HAP-1 (cell line): Measurements from ENCODE around the gene LSAMP.

Source experiments
- DNase-seq, 2 experiments: peaks; one replicate each; pipeline ENCODE4 v3.0.0-alpha.2; 2016 to 2020; ENCODE audit warnings: low spot score in 2 of 2
- H3K27me3 ChIP-seq: fragments of 250-450 bp; sonication (Bioruptor Pico); 2 replicates; pipeline ENCODE4 v1.5.1; 2020; ENCODE audit warnings: low read depth, mild to moderate bottlenecking, moderate library complexity
- H3K36me3 ChIP-seq: fragments of 250-450 bp; sonication (Bioruptor Pico); replicated peaks from 2 replicates; pipeline ENCODE4 v1.5.1; 2020; ENCODE audit warnings: mild to moderate bottlenecking
- H3K4me1 ChIP-seq: fragments of 250-450 bp; sonication (Bioruptor Pico); 2 replicates; pipeline ENCODE4 v1.5.1; 2020; ENCODE audit warnings: mild to moderate bottlenecking
- H3K4me3 ChIP-seq: fragments of 250-450 bp; sonication (Bioruptor Pico); 2 replicates; pipeline ENCODE4 v1.5.1; 2020; ENCODE audit warnings: mild to moderate bottlenecking, moderate library complexity
- H3K9me3 ChIP-seq: fragments of 250-450 bp; sonication (Bioruptor Pico); 2 replicates; pipeline ENCODE4 v1.5.1; 2020; ENCODE audit warnings: mild to moderate bottlenecking, moderate library complexity
- in situ Hi-C: fragments of 300-500 bp; cut with MboI; formaldehyde crosslinking; loops from 3 replicates; pipeline ENCODE4 v1.14.3; 2020; ENCODE audit warnings: low sequenced_read_pairs, inconsistent platforms, mixed read lengths

The LSAMP gene

DNA sequence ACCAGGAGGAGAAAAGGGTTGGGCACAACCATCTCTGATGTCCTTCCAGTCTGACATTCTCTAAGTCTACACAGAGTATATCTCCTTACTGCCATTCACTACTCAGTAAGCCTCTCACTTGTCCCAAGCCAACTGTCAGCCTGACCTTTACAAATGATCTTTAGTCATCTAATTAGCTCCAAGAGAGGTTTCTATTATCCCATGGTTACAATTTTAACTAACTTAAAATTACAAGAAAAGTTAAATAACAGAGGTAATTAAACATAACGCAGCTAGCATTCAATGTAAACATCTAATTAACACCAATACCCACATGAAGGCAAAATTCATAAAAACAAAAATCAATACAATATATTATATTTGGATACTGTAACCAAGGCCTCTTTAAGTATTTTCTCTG is 126.9 kb downstream of the LSAMP start:
- in situ Hi-C loops: no loop called here
- no peaks in the 10 kb centered on the region for H3K27me3 ChIP-seq
- H3K4me3 ChIP-seq: no peak overlapping the region
- DNase-seq: no peak
- no peaks in the 10 kb centered on the region for H3K36me3 ChIP-seq
- H3K9me3 ChIP-seq: no peaks in the 10 kb centered on the region
- H3K4me1 ChIP-seq: no peaks in the 10 kb centered on the region

DNA sequence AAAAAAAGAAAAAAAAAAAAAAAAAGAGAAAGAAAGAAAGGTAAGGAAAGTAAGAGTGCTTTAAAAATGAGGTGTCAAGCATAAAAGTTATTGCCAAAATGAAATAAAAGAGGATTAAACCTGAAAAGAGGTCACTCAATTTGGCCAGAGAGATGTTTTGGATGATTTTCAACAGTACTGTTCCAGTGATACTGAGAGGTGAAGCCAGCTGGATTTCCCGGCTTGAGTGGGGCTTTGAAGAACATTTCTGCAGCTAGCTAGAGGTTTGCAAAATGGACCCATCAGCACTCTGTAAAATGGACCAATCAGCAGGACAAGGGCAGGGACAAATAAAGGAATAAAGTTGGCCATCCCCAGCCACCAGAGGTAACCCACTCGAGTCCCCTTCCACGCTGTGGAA is 128.5 kb downstream of the LSAMP start:
- Histone ChIP-seq H3K36me3 (no peaks in the 10 kb centered on the region), H3K4me3 (no peak overlapping the region), H3K9me3 (no peaks in the 10 kb centered on the region), H3K27me3 (no peaks in the 10 kb centered on the region), H3K4me1 (no peaks in the 10 kb centered on the region)
- in situ Hi-C loops: no loop called here
- DNase-seq: no peak

DNA sequence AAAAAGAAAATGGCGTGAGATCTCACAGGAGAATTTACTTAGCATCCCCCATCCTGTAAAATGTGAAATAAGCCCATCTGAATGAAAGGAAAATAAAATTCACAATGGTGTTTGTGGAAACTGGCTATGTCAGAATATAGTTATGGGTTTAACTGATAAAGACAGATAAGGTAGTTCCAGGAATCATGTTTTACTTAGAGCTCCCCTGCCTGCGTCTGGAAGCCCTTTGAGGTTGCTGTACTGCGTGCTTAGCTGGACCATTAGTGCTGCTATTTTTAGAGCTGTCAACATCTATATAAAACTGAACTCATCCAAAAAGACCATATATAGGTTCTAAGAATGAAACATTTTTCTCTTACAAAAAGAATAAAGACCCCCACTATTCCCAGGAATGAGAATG is 130.8 kb downstream of the LSAMP start:
- no peak for DNase-seq
- in situ Hi-C loops: no loop called here
- Histone ChIP-seq H3K9me3 (no peaks in the 10 kb centered on the region), H3K27me3 (no peaks in the 10 kb centered on the region), H3K4me3 (no peak overlapping the region), H3K36me3 (no peaks in the 10 kb centered on the region), H3K4me1 (no peaks in the 10 kb centered on the region)

DNA sequence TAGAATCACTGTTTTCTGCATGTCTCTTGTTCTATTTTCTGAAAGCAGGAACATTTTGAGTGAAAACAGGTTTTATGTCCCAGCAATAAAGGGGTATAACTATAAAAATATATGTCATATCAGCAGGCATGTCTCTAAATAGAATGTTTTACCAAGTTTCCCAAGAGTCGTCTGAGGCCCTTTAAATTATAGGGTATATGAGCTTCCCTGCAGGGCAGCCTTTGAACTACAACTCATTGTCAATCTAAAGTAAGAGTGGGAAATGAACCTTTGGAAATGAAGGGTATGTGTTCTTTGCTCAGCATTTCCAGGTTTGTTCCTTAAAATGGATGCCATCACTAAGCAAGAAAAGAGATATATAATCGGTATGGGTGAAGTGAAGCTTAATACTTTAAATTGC is 138.6 kb downstream of the LSAMP start:
- Histone ChIP-seq H3K27me3 (no peaks in the 10 kb centered on the region), H3K4me3 (no peak overlapping the region), H3K4me1 (no peaks in the 10 kb centered on the region), H3K36me3 (no peaks in the 10 kb centered on the region), H3K9me3 (no peaks in the 10 kb centered on the region)
- in situ Hi-C loops: no loop called here
- no peak for DNase-seq

DNA sequence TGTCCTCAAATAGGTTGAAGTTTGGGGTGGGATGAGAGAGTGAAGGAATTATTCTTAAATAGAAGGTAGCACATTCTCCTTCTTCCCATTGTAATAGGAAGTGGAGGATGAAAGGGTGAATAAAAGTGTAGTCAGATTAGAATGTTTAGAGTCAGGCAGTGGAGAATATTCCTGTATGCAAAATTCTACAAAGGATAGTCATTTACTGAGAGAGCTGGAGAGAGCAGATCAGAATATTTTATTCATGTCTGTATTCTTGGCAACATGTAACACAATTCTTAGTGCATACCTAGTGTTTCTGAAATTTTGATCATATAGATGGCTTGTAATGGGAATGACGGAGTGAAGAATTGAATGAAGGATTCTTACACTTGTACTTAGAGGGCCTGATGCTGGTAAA is 139.1 kb downstream of the LSAMP start:
- no peak overlapping the region for H3K4me3 ChIP-seq
- no peaks in the 10 kb centered on the region for H3K36me3 ChIP-seq
- no peaks in the 10 kb centered on the region for H3K4me1 ChIP-seq
- DNase-seq: no peak
- in situ Hi-C loops: no loop called here
- H3K27me3 ChIP-seq: no peaks in the 10 kb centered on the region
- no peaks in the 10 kb centered on the region for H3K9me3 ChIP-seq

DNA sequence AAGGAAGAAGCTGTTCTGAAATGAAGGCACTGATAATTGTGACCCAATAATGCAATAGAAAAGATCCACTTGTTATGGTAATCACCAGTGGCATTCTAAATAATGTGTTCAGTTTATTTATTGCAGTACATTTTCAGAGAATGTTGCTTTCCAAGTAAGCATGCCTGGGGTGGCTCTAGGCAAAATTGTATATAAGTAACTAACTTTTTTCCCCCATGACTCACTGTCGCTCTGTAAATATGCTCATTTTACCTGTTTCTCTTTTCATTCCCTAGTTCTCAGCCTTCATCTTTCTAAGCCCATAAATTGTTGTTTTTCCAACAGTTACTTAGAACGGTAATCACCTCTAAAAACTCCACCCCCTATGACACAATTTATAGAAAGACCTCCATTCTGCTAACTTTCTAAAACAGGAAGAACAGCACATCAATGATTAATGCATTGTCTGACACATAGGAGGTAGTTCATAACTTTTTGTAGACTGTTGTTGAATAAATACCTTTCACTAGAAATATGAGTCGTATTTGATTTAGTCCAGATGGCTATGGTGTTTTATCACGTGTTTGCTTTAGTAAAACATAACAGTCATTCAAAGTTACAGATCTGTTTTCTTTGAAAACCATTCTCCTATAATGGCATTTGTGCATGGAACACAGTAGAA is 143.1 kb downstream of the LSAMP start:
- no peaks in the 10 kb centered on the region for H3K9me3 ChIP-seq
- H3K4me3 ChIP-seq: no peak overlapping the region
- DNase-seq: no peak
- no peaks in the 10 kb centered on the region for H3K4me1 ChIP-seq
- in situ Hi-C loops: no loop called here
- H3K36me3 ChIP-seq: no peaks in the 10 kb centered on the region
- no peaks in the 10 kb centered on the region for H3K27me3 ChIP-seq

DNA sequence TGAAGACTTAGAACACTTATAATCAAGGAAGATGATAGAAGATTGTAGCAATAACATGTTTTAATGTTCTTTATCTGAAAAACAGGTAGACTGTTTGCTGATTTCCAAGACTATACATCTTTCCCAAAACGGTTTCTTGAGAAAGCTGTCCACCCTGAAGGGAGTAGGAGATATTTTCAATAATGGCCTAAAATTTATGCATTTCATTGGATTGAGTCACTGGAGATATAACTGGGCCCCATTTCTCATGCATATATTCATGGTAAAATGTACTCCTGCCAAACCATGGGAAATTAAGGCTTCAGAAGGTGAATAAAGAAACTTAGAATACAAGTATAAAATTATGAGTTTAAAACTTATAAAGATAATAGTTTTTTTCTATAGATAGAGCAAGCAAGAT is 143.9 kb downstream of the LSAMP start:
- H3K4me1 ChIP-seq: no peaks in the 10 kb centered on the region
- H3K9me3 ChIP-seq: no peaks in the 10 kb centered on the region
- no peak overlapping the region for H3K4me3 ChIP-seq
- no peaks in the 10 kb centered on the region for H3K27me3 ChIP-seq
- H3K36me3 ChIP-seq: no peaks in the 10 kb centered on the region
- no peak for DNase-seq
- in situ Hi-C loops: no loop called here

DNA sequence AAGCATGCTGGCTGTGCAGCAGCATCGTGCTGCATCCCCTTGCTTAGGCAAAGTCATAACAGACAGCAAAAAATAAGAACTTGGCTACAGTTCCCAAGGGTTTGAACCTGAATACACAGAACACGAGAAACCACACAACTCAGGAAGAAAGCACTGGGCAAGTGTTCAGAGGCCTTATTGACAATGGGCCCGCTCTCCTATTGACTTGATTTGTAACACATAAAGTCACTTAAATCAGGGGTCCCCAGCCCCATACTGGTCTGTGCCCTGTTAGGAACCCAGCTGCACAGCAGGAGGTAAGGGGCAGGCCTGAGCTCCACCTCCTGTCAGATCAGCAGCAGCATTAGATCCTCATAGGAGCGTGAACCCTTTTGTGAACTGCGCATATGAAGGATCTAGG is 145.1 kb downstream of the LSAMP start:
- in situ Hi-C loops: no loop called here
- no peaks in the 10 kb centered on the region for H3K36me3 ChIP-seq
- no peak overlapping the region for H3K4me3 ChIP-seq
- H3K27me3 ChIP-seq: no peaks in the 10 kb centered on the region
- H3K9me3 ChIP-seq: no peaks in the 10 kb centered on the region
- no peak for DNase-seq
- no peaks in the 10 kb centered on the region for H3K4me1 ChIP-seq

DNA sequence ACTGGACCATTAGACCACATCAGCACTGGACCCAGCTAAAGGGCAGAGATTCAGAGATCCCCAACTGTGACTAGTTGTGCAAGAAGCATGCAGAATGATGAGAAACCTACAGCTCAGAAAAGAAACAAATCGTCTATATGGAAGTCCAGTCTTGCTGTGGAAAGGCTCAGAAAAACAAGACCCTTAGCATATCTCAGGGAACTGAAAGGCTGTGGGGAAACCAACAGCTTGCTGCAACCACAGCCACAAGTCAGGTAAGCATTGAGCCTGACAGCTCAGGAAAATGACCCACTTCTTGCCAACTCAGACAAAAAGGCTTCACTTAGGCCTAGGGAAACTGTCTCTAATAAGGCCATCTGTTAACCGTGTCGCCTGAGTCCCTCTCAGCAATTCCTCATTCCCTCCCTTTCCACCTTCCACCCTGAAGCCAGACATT is 145.6 kb downstream of the LSAMP start:
- Histone ChIP-seq H3K4me3 (no peak overlapping the region), H3K27me3 (no peaks in the 10 kb centered on the region), H3K36me3 (no peaks in the 10 kb centered on the region), H3K9me3 (no peaks in the 10 kb centered on the region), H3K4me1 (no peaks in the 10 kb centered on the region)
- in situ Hi-C loops: no loop called here
- no peak for DNase-seq

DNA sequence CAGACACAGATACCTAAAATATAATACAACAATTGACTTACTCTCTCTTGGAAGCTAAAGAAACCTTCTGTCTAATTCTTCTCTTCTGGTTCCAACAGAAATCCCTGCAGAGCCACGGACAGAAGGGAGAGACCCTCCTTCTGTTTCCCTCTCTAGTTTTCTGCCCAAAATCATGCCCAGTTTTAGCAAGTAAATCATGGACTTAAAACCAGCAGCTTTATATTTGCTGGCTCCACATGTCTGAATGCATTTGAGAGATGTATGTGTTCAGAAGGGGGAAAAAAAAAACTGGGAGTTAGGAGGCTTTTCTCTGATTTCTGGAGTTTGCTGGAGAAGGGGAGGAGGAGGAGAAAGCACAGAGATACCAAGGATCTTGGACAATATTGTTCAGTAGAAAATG is 147.1 kb downstream of the LSAMP start:
- Histone ChIP-seq H3K4me3 (no peak overlapping the region), H3K36me3 (no peaks in the 10 kb centered on the region), H3K9me3 (no peaks in the 10 kb centered on the region), H3K27me3 (no peaks in the 10 kb centered on the region), H3K4me1 (no peaks in the 10 kb centered on the region)
- DNase-seq: no peak
- in situ Hi-C loops: no loop called here

DNA sequence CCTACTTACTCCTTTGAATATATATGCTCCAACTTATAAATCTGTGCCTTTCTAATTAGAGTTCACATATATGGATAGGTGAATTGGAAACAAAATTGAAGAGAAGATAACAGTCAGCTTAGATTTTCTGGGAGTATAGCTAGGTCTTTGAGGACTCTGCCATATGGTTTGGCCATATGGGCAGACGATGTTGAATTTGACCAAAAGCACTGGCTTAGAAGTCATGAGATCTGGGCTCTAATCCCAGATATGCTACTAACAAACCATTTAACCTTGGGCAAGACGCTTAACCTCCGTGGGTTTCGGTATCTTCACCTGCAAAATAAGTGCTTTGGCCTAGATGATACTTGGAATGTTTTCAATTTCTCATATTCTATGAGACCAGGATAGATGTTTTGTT is 154.1 kb downstream of the LSAMP start:
- Histone ChIP-seq H3K4me1 (no peaks in the 10 kb centered on the region), H3K36me3 (no peaks in the 10 kb centered on the region), H3K4me3 (no peak overlapping the region), H3K27me3 (no peaks in the 10 kb centered on the region; the same call in 1 of the 2 replicates), H3K9me3 (no peaks in the 10 kb centered on the region)
- no peak for DNase-seq
- in situ Hi-C loops: no loop called here

DNA sequence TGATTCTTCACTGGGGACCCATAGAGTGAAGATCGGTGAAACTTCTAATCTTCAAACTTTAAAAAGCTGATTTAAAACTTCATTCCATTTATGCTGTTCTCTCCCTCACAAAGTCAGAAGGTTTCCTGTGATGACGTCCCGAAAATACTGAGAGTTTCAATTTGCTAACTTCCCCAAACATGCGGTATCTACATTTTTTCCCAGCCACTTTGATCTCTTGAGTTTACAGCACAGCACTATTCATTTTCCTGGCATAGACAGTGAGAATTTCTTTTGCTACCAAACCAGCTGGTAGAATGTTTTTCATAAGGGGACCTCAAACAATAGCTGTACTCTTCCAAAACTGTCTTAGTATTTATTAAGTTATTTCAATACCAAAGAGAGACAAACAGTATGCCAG is 156.8 kb downstream of the LSAMP start:
- H3K27me3 ChIP-seq: no peaks in the 10 kb centered on the region; the same call in 1 of the 2 replicates
- DNase-seq: no peak
- H3K4me1 ChIP-seq: no peaks in the 10 kb centered on the region
- H3K36me3 ChIP-seq: no peaks in the 10 kb centered on the region
- no peaks in the 10 kb centered on the region for H3K9me3 ChIP-seq
- no peak overlapping the region for H3K4me3 ChIP-seq
- in situ Hi-C loops: no loop called here

DNA sequence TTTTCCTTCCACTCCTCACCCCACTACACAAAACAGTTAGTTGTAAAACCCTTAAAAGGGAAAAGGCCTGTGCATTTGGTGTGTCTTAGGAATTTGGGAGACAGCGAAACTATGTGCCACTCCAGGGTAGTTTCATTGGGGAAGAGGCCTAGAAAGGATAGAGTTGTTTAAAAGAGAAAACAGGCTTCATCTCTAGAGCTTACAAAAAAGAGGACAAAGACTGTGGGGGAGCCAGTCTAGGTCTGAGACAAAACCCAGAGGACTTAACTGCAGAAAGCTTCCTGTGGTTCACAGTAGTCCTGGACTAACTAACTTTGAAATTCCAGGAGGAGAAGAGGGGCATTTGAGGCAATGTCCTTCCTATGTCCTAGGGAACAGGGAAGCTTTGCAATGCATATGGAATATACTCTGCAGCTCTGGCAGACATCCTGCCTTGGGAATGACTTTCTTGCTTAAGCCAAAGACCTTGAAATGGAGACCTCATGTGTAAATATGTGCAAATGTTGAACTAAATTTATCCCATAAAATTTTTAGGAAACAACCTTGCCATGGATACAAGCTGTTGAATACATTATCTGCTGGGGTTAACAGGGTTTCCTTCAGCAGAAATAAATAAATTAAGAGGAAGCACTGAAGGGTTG is 159.4 kb downstream of the LSAMP start:
- H3K27me3 ChIP-seq: no peaks in the 10 kb centered on the region; the same call in 1 of the 2 replicates
- no peaks in the 10 kb centered on the region for H3K36me3 ChIP-seq
- no peaks in the 10 kb centered on the region for H3K9me3 ChIP-seq
- DNase-seq: no peak
- H3K4me1 ChIP-seq: no peaks in the 10 kb centered on the region
- in situ Hi-C loops: no loop called here
- no peak overlapping the region for H3K4me3 ChIP-seq

DNA sequence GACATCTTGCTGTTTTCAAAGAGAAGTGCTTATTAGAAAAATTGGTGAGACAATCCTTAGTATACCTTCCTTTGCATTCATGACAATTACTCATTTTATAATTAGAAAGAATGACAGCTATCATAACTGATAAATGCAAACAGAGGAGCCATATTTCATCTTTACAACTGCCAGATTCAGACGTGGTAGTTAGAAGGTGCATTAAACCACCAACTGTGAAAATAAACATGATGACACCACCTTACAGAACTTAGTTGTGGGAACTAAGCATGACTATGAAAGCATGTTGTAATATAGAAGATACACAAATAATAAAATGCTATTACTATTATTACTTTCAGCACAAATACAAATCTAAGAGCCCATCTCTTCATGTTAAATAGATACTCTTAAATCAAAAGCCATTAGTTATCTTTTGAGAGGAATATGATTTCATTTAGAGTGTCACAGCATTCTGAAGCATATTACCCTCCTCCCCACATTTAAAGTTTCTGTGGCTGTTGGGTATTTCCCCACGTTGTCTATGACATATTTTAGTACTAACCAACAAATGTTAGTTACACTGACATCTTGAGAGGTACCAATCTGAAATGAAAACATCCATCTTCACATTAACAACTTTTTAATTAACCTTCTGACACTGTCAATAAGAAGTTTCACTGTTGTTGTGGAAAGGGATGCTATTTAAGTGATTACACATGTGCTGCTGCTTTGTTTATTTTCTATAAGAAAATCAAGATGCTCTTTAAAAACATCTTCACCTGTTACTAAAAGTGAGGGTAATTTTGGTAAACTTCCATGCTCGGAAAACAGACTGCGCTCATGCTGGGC is 163.8 kb downstream of the LSAMP start:
- Histone ChIP-seq H3K9me3 (no peaks in the 10 kb centered on the region), H3K4me1 (no peaks in the 10 kb centered on the region), H3K36me3 (no peaks in the 10 kb centered on the region), H3K27me3 (no peaks in the 10 kb centered on the region; the same call in 1 of the 2 replicates), H3K4me3 (no peak overlapping the region)
- in situ Hi-C loops: no loop called here
- DNase-seq: no peak
